DND-41 (cell line): ENCODE data around the gene PTPRN2.

Experiments used
- EZH2 ChIP-seq: IDR thresholded peaks from 3 replicates; pipeline ENCODE4 v1.6.1; 2012; ENCODE audit warnings: borderline replicate concordance, low read depth, mild to moderate bottlenecking, moderate library complexity, low read length, inconsistent platforms; ENCODE audit not compliant: severe bottlenecking
- TF ChIP-seq, protein P1 (sequence below): IDR thresholded peaks from 2 replicates; pipeline ENCODE4 v1.5.1; 2012; ENCODE audit warnings: borderline replicate concordance, low read length, moderate library complexity, mild to moderate bottlenecking; ENCODE audit not compliant: poor library complexity, severe bottlenecking; ENCODE audit errors: extremely low read depth

DNA sequence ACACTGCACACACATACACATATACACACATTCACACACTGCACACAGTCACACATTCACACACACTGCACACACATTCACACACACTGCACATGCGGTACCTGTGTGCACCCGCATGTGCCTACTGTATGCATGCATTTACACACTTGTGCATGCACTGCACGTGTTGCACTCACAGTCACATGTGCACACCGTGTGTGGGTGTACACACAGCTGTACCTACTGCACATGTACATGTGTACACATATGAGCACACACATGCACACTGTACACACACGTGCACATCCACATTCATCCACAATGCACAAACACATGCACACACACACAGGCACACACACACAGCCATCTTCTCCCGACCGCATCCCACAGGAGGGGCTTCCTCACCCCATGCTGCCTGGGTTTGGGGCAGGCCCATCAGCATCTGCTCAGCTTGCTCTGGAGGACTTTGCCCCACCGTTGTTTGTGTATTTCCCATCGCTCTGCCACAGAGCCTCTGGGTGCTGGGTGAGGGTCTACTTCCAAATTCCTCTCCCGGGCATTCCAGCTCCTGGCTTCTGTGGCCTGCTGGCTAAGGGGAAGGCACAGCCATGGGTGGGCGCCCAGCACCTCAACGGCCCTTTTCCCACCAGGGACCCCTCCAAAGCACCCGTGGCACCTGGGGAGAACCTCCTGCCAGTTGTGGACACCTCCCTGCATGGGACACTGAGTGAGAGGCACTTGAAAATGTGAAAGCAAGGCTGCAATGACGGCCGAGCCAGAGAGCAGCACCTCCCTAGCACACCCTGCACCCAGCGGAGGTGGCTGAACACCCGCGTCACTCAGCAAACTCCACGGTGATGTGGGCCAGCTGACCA, 324.3 kb downstream of the PTPRN2 start:
- TF ChIP-seq, protein P1, sequence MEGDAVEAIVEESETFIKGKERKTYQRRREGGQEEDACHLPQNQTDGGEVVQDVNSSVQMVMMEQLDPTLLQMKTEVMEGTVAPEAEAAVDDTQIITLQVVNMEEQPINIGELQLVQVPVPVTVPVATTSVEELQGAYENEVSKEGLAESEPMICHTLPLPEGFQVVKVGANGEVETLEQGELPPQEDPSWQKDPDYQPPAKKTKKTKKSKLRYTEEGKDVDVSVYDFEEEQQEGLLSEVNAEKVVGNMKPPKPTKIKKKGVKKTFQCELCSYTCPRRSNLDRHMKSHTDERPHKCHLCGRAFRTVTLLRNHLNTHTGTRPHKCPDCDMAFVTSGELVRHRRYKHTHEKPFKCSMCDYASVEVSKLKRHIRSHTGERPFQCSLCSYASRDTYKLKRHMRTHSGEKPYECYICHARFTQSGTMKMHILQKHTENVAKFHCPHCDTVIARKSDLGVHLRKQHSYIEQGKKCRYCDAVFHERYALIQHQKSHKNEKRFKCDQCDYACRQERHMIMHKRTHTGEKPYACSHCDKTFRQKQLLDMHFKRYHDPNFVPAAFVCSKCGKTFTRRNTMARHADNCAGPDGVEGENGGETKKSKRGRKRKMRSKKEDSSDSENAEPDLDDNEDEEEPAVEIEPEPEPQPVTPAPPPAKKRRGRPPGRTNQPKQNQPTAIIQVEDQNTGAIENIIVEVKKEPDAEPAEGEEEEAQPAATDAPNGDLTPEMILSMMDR, result no peak
- TF ChIP-seq EZH2, result no peak
